A549 (cell line): ENCODE data around the gene MYO18A. TPM values are rescaled to one million over a fixed set of nuclear protein-coding genes. Genes with fewer than 3 reads are reported as not detected.

Source experiments
- ATAC-seq, 2 experiments: fragments of 200-7000 bp in 1 of 2; fragments of >200 bp in 1 of 2; cut with Nextera tagmentation in 1 of 2; cut with Tn5 transposase in 1 of 2; 3 replicates each; pipeline versions ENCODE4 v1.8.0 to v1.9.1; 2018 to 2020; ENCODE audit warnings: mild to moderate bottlenecking in 1 of 2, moderate library complexity in 1 of 2
- CTCF ChIA-PET: fragments of 300-600 bp; sonication (Branson Sonifier 250); formaldehyde crosslinking; extraction: SDS; loops from one replicate; lab custom pipeline; 2021; ENCODE audit warnings: antibody characterized with exemption, inconsistent platforms; lab: Yijun Ruan, JAX
- POLR2A ChIA-PET: fragments of 350-600 bp; formaldehyde crosslinking; extraction: SDS; loops from one replicate; lab custom pipeline; 2021; ENCODE audit warnings: antibody characterized with exemption, inconsistent platforms; lab: Yijun Ruan, JAX
- DNase-seq, 2 experiments: peaks; one replicate each; pipeline versions ENCODE4 v3.0.0 to v3.0.0-alpha.2; 2011 to 2016; ENCODE audit warnings: low read depth in 1 of 2, low spot score in 1 of 2
- FAIRE-seq: peaks from 2 replicates; lab custom pipeline; 2011; peaks lifted over from hg19 to GRCh38; lab: Jason Lieb, UNC
- H3K27ac ChIP-seq, 2 experiments: fragments of >200 bp; sonication (Bioruptor Twin); formaldehyde crosslinking; 3 replicates each; pipeline ENCODE4 v1.5.1; 2016 to 2017
- H3K4me1 ChIP-seq: fragments of >200 bp; sonication (Bioruptor Twin); formaldehyde crosslinking; 3 replicates; pipeline ENCODE4 v1.6.1; 2016
- H3K4me2 ChIP-seq: fragments of >200 bp; sonication (Bioruptor Twin); formaldehyde crosslinking; 3 replicates; pipeline ENCODE4 v1.6.1; 2016
- H3K4me3 ChIP-seq: fragments of >200 bp; sonication (Bioruptor Twin); formaldehyde crosslinking; 3 replicates; pipeline ENCODE4 v1.5.1; 2016
- H3K9me3 ChIP-seq: fragments of >200 bp; sonication (Bioruptor Twin); formaldehyde crosslinking; 3 replicates; pipeline ENCODE4 v1.6.1; 2016
- ATOH8 ChIP-seq: fragments of 250-450 bp; sonication (Bioruptor Pico); IDR thresholded peaks from 2 replicates; pipeline ENCODE4 v1.5.0; 2020; ENCODE audit warnings: low read depth, mild to moderate bottlenecking, moderate library complexity
- BHLHE40 ChIP-seq: IDR thresholded peaks from 2 replicates; pipeline ENCODE4 v1.6.1; 2012; ENCODE audit warnings: low read depth, low read length, inconsistent platforms
- CBX8 ChIP-seq: fragments of 200-600 bp; sonication (generic); IDR thresholded peaks from 2 replicates; pipeline ENCODE4 v1.6.1; 2016
- CEBPB ChIP-seq, 2 experiments: fragments of >200 bp in 1 of 2; sonication (Bioruptor Twin) in 1 of 2; formaldehyde crosslinking in 1 of 2; IDR thresholded peaks; 2 replicates each; pipeline ENCODE4 v1.6.1; 2012 to 2016
- CTCF ChIP-seq: fragments of >200 bp; sonication (Bioruptor Twin); formaldehyde crosslinking; IDR thresholded peaks from 3 replicates; pipeline ENCODE4 v1.5.1; 2016
- FOSB ChIP-seq: fragments of 250-450 bp; sonication (Bioruptor Pico); IDR thresholded peaks from 2 replicates; pipeline ENCODE4 v1.5.0; 2020; ENCODE audit warnings: mild to moderate bottlenecking, moderate library complexity
- HES2 ChIP-seq: fragments of >200 bp; sonication (Bioruptor Twin); formaldehyde crosslinking; IDR thresholded peaks from 2 replicates; pipeline ENCODE4 v1.6.1; 2016
- HOXB13 ChIP-seq: fragments of 250-450 bp; sonication (Bioruptor Pico); IDR thresholded peaks from 2 replicates; pipeline ENCODE4 v1.5.0; 2020; ENCODE audit warnings: low read depth, mild to moderate bottlenecking, moderate library complexity
- HOXB5 ChIP-seq: fragments of 250-450 bp; sonication (Bioruptor Pico); IDR thresholded peaks from 2 replicates; pipeline ENCODE4 v1.5.0; 2020; ENCODE audit warnings: mild to moderate bottlenecking, moderate library complexity
- PBX3 ChIP-seq: IDR thresholded peaks from 2 replicates; pipeline ENCODE4 v1.6.1; 2012
- PHF8 ChIP-seq: fragments of 200-600 bp; sonication (generic); IDR thresholded peaks from 2 replicates; pipeline ENCODE4 v1.6.1; 2016; ENCODE audit warnings: low read depth, mild to moderate bottlenecking, antibody characterized with exemption, moderate library complexity, borderline replicate concordance
- RAD21 ChIP-seq, 2 experiments: fragments of >200 bp in 1 of 2; sonication (Bioruptor Twin) in 1 of 2; formaldehyde crosslinking in 1 of 2; IDR thresholded peaks in 1 of 2; conservative IDR thresholded peaks in 1 of 2; 2 replicates in 1 of 2; 3 replicates in 1 of 2; pipeline ENCODE4 v1.6.1; 2012 to 2018; ENCODE audit warnings: inconsistent platforms in 1 of 2
- RFX5 ChIP-seq: fragments of 450-650 bp; IDR thresholded peaks from 2 replicates; pipeline ENCODE4 v1.7.1; 2014; ENCODE audit warnings: antibody characterized with exemption, mild to moderate bottlenecking, moderate library complexity
- SMC3 ChIP-seq: fragments of >200 bp; sonication (Bioruptor Twin); formaldehyde crosslinking; IDR thresholded peaks from 3 replicates; pipeline ENCODE4 v1.6.1; 2018; ENCODE audit warnings: inconsistent platforms
- ZFP36 ChIP-seq: fragments of 450-650 bp; IDR thresholded peaks from 2 replicates; pipeline ENCODE4 v1.6.1; 2014; ENCODE audit warnings: borderline replicate concordance; ENCODE audit not compliant: partially characterized antibody
- ZSCAN20 ChIP-seq: fragments of 250-450 bp; sonication (Bioruptor Pico); IDR thresholded peaks from 2 replicates; pipeline ENCODE4 v1.8.0; 2022; ENCODE audit warnings: mild to moderate bottlenecking, moderate library complexity
- WGBS: methylation state at CpG from one replicate; pipeline ENCODE4 v1.1.6; 2017; ENCODE audit errors: missing lambda C conversion rate; 5-methylcytosine and 5-hydroxymethylcytosine counted together
- polyA plus RNA-seq, 4 experiments: library from polyadenylated mRNA; depleted of rRNA in 3 of 4; stranded (reverse); fragments of >200 nt; fragmentation: RNase III in 1 of 4; extraction: RNeasy Plus Mini Kit Qiagen cat#74134 plus additional on column Dnase treatment in 1 of 4; gene quantifications; 2 replicates in 3 of 4; 3 replicates in 1 of 4; pipeline ENCODE4 v1.2.3, GENCODE V29; 2011 to 2017

The MYO18A gene
- polyA plus RNA-seq, 2 of the 4 experiments (the other 2 are of a cell fraction) = 12.3 to 28.4 TPM

- TF ChIP-seq ZFP36 (no peak), HOXB13 (no peak), CBX8 (no peak), BHLHE40 (no peak)
- peaks cover 16% of the 10 kb centered on the region for H3K4me1 ChIP-seq
- WGBS = 68% methylated on average over 9 of the region's 9 CpGs
- no peaks in the 10 kb centered on the region for H3K9me3 ChIP-seq
- DNase-seq = no peak
- ChIA-PET CTCF (interaction anchor here (1.7 to 30.4 kb wide), 3 partner anchors 92 to 167 kb away, joined by 5 to 1025 read pairs (median 81); partner anchors contain the start of gene PHF12), POLR2A (interaction anchor here (0.6 to 2.1 kb wide), 2 partner anchors 169 kb away, joined by 3 to 11 read pairs; partner anchors contain the start of gene NUFIP2)
- peak overlapping the region in 1 of 2 experiments; percentile 39; a peak in 3 of 6 replicates for H3K27ac ChIP-seq
- no peak for FAIRE-seq
- no peak for ATAC-seq
- no peak overlapping the region for H3K4me3 ChIP-seq
- no peak overlapping the region for H3K4me2 ChIP-seq
Measured at GRCh38 chr17:29125651-29126050, 54.5 kb downstream of the MYO18A start.

- Histone ChIP-seq H3K4me2 (peak overlapping the region; percentile 27; the same call in 1 of the 3 replicates), H3K4me1 (peaks cover 16% of the 10 kb centered on the region), H3K4me3 (no peak overlapping the region), H3K9me3 (no peaks in the 10 kb centered on the region), H3K27ac (peak overlapping the region in 1 of 2 experiments; percentile 39; a peak in 3 of 6 replicates)
- TF ChIP-seq HOXB5 (CRISPR knock-in tag) (no peak), CEBPB (IDR thresholded peaks at IDR 0.05) (no peak), HOXB13 (no peak), HES2 (no peak), PBX3 (no peak), FOSB (CRISPR knock-in tag) (no peak), PHF8 (no peak), RFX5 (no peak)
- CTCF ChIA-PET = interaction anchor here (0.7 to 30.4 kb wide), 28 partner anchors 72 to 493 kb away, joined by 3 to 1025 read pairs (median 4); partner anchors contain the start of gene PHF12
- FAIRE-seq = no peak
- 59% methylated on average over 5 of the region's 5 CpGs for WGBS
- peak; percentile 11 to 44; a peak in 5 of 6 replicates for ATAC-seq
- POLR2A ChIA-PET = interaction anchor here (1.4 to 2.1 kb wide), 3 partner anchors 9 to 169 kb away, joined by 3 to 11 read pairs (median 10); partner anchors contain the start of gene NUFIP2
- no peak for DNase-seq
Measured at GRCh38 chr17:29124925-29125273, 55.3 kb downstream of the MYO18A start.

GRCh38 chr17:29124135-29124924 lies 55.9 kb downstream of the MYO18A start:
- CTCF ChIA-PET = interaction anchor here (0.6 to 30.4 kb wide), 56 partner anchors 59 to 906 kb away, joined by 3 to 1025 read pairs (median 4); partner anchors contain the start of genes ANKRD13B, NUFIP2 and PHF12
- H3K27ac ChIP-seq = peak overlapping the region in 1 of 2 experiments; percentile 39; a peak in 3 of 6 replicates
- TF ChIP-seq SMC3 (peak; percentile 59), ZSCAN20 (CRISPR knock-in tag) (no peak), CTCF (peak; percentile 88), RAD21 (conservative IDR thresholded peaks at IDR 0.05 in 1 of 2, IDR thresholded peaks at IDR 0.05 in 1 of 2) (peak; percentile 88 to 96), ATOH8 (CRISPR knock-in tag) (no peak)
- TF ChIP-seq, all 56 proteins: peak for 3
- FAIRE-seq (peak; percentile 99), ATAC-seq (peak; percentile 83 to 93), DNase-seq (peak; percentile 82 to 83)
- peaks cover 16% of the 10 kb centered on the region for H3K4me1 ChIP-seq
- H3K9me3 ChIP-seq = no peaks in the 10 kb centered on the region
- POLR2A ChIA-PET = interaction anchor here (1.0 to 2.1 kb wide), 5 partner anchors 9 to 405 kb away, joined by 3 to 11 read pairs (median 4); partner anchors contain the start of genes MYO18A, NUFIP2 and RPL23A
- 62% methylated on average over 8 of the region's 13 CpGs for WGBS
- no peak overlapping the region for H3K4me3 ChIP-seq
- peak overlapping the region; percentile 27; the same call in 1 of the 3 replicates for H3K4me2 ChIP-seq
